GM12891 (cell line): Measurements from ENCODE around the gene PSMD9.

Experiments
- DNase-seq: peaks from one replicate; pipeline ENCODE4 v3.0.0; 2011; ENCODE audit warnings: low spot score; ENCODE audit not compliant: insufficient read length
- FAIRE-seq: peaks from 2 replicates; lab custom pipeline; 2011; peaks lifted over from hg19 to GRCh38; lab: Jason Lieb, UNC
- PAX5 ChIP-seq: IDR thresholded peaks from 2 replicates; pipeline ENCODE4 v1.6.1; 2011; ENCODE audit warnings: low read length, moderate library complexity, mild to moderate bottlenecking; ENCODE audit not compliant: insufficient read depth, severe bottlenecking
- POLR2A ChIP-seq: IDR thresholded peaks from 2 replicates; pipeline ENCODE4 v1.6.1; 2011; ENCODE audit warnings: low read depth, low read length, control low read depth
- POLR2AphosphoS5 ChIP-seq: IDR thresholded peaks from 2 replicates; pipeline ENCODE4 v1.6.1; 2011; ENCODE audit warnings: low read depth, low read length, control low read depth
- POU2F2 ChIP-seq: IDR thresholded peaks from 2 replicates; pipeline ENCODE4 v1.6.1; 2011; ENCODE audit warnings: low read depth, mild to moderate bottlenecking, control low read depth, low read length, moderate library complexity
- SPI1 ChIP-seq: IDR thresholded peaks from 2 replicates; pipeline ENCODE4 v1.6.1; 2011; ENCODE audit warnings: low read depth, low read length, control low read depth
- TAF1 ChIP-seq: IDR thresholded peaks from 2 replicates; pipeline ENCODE4 v1.6.1; 2011; ENCODE audit warnings: low read depth, low read length, control low read depth

The PSMD9 gene

DNA sequence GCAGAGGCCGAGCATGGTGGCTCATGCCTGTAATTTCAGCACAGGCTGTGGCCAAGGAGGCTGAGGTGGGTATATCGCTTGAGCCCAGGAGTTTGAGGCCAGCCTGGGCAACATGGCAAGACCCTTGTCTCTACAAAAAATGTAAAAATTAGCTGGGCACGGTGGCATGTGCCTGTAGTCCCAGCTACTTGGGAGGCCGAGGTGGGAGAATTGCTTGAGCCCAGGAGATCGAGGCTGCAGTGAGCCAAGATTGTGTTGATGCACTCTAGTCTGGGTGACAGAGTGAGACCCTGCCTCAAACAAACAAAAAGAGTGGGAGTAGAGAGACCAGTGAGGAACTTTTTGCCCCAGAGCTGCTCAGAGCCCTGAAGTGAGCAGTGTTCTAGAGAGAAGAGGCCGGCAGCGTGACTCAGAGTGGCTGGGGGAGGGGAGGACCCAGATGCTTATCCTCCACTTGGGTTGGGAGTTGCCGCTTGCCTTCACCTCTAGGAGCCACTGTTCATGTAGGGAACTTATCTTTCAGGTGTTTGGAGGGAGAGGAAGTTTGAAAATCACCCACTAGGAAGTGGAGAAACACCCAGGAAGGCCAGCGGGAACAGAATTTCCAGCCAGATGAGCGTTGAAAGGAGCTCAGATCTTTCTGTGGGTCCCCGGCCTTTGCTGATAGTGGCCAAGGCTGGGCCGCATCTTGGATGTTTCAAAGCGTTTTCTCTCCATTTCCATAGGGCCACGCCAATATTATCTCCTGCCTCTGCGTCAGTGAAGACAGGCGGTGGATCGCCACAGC, 45.1 kb downstream of the PSMD9 start:
- no peak for FAIRE-seq
- no peak for DNase-seq
- TF ChIP-seq SPI1 (no peak), POLR2AphosphoS5 (no peak), PAX5 (no peak), POLR2A (no peak), TAF1 (no peak)

DNA sequence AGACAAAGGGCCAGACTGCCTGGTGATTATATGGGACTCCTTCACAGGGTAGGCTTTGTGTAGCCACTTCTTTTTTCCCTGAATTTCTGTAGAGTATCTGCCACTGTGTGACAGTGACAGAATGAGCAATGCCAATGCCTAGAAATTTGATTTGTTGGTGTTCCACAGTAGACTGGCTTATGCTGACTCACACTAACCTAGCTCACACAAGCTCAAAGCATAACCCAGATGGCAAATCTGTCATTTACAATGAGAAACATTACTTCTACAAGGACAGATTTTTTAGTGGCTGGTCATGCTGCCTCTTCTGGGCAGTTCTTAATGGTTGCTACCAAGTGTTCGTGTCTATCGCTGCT, 45.7 kb downstream of the PSMD9 start:
- TF ChIP-seq TAF1 (no peak), POLR2A (no peak), POLR2AphosphoS5 (no peak), PAX5 (no peak), SPI1 (no peak)
- no peak for FAIRE-seq
- DNase-seq = no peak

DNA sequence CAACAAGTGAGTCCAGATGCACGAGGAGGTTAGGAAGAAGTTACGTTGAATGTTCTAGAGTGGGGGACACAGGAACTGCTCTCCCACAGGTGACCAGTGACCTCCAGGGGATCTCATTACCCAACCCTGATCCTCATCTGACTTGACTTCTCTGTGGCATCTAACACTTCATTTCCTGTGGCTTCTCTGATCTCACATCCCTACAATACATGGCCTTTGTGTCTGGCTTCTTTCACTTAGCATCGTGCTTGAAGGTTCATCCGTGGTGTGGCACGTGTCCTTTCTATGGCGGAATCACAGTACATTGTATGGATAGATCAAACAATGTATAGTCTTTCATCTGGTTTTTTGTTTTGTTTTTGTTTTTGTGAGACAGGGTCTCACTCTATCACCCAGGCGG, 49.1 kb downstream of the PSMD9 start:
- FAIRE-seq (no peak), DNase-seq (no peak)
- TF ChIP-seq POLR2A = no peak
- no peak for TF ChIP-seq PAX5

DNA sequence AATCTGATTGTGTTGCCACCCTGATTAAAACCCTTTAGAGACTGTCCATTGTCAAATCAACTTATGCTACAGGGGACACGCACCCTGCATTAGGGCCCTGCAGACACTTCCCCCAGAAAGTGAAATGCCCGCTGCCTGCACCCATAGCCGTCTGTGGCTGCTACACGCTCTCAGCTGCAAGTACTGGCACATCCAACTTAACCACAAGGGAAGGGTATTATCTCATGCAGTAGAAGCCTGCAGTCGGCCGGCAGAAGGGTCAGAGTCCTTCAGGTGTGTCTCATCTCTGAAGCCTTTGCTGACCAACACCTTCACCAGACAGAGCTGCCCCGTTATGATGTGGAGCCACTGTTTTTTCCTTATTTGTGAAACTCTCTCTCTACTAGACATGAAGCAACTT, 50.6 kb downstream of the PSMD9 start:
- FAIRE-seq = peak; percentile 5

DNA sequence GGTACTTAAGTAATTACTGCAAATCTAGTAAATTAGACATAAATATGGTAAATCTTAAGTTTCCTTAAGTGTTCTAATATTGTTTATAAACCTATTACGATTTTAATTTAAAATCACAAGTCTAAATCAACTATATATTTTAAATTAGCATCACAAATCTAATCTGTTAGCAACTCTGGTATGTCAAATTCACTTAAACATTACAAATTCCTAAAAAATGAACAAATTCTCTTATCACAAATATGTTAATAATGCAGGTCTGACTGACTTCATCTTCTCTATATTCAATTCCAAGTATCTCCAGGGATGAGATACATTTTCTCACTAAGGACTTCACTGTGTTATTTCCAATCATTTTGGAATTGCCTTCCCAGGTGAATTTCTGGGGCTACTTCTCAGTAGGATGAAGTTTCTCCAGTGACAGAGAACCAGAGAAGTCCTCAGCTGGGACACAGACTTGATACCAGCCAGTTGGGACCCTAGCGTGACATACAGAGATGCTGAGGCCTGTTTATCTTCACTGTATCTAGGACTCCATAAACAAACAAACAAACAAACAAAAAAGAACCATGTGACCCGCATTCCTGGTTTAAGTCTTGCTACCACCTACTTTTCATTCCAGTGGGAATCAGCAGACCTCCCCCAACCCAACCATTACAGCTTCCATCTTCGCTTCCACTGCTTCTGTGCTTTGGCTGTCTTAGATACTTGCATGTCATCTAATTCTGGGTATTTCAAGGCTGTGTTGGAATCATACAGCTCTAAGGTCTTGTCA, 51.6 kb downstream of the PSMD9 start:
- DNase-seq (no peak), FAIRE-seq (no peak)
- no peak for TF ChIP-seq PAX5

More for the DNA sequence above, 50.6 kb downstream of the PSMD9 start:
- TF ChIP-seq POLR2A = no peak
- no peak for TF ChIP-seq POU2F2
- DNase-seq = no peak

DNA sequence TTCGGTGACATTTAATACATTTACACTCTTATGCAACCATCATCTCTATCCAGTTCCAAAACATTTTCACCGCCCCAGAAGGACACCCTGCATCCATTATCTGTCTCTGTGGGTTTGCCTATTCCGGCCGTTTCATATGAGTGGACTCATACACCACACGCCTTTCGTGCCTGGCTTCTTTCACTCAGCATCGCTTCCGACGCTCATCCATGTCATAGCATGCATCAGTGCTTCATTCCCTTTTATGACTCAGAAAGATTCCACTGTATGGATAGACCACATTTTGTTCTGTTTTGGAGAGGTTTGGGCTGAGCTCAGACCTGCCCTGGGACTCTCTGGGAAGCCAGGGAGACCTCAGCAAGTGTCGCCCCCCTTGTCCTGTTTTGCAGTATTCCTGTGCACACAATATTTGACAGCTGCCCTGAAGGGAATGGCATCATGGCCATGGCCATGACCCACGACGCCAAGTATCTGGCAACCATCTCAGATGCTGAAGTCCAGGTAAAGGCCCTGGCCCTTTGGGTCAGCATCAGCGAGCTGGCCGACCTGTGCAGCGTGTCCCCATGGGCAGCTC, 53.6 kb downstream of the PSMD9 start:
- TF ChIP-seq TAF1 (no peak), POU2F2 (no peak), PAX5 (no peak), SPI1 (no peak), POLR2AphosphoS5 (no peak), POLR2A (no peak)
- DNase-seq = no peak
- FAIRE-seq = no peak

DNA sequence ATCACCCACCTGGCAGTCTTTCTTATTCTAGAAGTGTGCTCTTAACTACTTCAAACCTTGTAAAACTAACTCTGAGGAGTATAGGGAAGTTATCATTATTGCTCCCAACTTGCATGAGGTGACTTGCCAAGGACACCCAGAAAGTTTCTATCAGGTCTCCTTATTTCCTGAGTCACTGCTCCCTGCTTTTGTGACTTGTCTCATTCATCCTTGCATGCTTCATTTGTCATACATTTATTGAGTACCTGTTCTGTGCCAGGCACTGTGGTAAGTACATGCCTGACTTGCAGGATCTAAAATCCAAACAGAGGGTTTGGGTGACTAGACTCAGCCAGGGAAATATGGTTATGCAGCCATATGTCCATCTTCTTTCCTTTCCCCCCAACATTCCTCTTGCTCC, 55.3 kb downstream of the PSMD9 start:
- FAIRE-seq (no peak), DNase-seq (no peak)
- TF ChIP-seq SPI1 (no peak), POU2F2 (no peak), TAF1 (no peak), PAX5 (no peak), POLR2A (no peak), POLR2AphosphoS5 (no peak)

DNA sequence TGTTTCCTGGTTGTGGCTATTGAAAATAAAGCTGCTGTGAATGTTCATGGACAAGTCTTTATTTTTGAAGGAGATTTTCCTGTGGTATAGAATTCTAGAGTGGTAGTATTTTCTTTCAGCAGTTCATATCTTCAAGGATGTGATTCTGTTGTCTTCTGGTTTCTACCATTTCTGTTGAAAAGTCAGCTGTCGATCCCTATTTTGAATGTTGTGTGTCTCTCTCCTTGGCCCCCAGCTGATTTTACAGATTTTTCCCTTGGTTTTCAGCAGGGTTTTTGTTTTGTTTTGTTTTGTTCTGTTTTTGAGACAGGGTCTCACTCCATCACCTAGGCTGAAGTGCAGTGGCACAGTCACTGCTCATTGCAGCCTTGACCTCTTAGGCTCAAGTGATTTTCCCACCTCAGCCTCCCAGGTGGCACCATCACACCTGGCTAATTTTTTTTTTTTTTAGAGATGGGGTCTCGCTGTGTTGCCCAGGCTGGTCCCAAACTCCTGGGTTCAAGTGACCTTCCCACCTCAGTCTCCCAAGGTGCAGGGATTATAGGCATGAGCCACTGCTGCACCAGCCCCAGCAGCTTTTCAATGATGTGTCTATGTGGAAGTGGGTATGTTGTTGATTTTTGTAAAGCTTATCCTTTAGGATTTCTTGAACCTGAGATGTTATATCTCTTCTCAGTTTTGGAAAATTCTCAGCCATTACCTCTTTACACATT, 57.9 kb downstream of the PSMD9 start:
- TF ChIP-seq POLR2AphosphoS5 (no peak), SPI1 (no peak)
- FAIRE-seq (no peak), DNase-seq (no peak)

DNA sequence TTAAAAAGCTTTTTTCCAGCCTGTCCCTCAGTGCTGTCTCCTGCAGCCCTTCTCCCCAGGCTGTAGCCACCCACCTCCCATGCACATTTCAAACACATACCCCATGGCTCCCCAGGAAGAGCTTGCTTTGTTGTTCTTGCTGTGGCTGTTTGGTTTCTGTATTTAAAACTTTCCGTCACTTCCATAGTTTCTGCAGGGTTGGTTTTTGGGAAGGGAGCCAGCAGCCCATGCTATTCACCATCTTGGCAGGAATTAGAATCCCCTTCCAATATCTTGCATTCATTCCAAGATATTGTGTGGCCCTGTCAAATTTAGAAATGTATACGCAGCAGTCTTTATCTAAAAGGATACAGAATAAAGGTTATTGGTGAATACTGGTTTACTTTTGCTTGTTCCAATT, 59.4 kb downstream of the PSMD9 start:
- DNase-seq (no peak), FAIRE-seq (no peak)
- TF ChIP-seq POLR2AphosphoS5 (no peak), TAF1 (no peak), POLR2A (no peak), SPI1 (no peak), PAX5 (no peak), POU2F2 (no peak)

DNA sequence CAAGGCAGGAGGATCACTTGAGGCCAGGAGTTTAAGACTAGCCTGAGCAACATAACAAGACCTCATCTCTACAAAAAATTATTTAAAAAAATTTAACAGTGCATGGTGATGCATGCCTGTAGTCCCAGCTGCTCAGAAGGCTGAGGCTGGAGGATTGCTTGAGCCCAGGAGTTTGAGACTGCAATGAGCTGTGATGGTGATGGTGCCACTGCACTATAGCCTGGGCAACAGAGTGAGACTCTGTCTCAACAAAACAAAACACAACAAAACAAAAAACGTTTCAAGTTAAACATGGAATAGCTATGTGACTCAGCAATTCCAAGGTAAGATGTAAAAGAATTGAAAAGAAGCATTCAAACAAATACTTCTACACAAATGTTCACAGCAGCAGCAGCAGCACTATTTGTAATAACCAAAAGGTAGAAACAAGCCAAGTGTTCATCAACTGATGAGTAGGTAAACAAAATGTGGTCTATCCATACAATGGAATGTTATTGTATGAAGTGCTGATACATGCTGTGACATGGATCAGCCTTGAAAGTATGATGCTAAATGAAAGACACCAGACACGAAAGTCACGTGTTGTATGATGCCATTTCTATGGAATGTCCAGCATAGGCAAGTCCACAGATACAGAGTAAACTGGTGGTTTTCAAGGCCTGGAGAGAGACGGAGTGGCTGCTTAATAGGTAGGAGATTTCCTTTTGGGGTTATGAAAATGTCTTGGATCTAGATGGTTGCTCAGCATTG, 61.2 kb downstream of the PSMD9 start:
- no peak for TF ChIP-seq SPI1
- TF ChIP-seq POU2F2 = no peak
- TF ChIP-seq PAX5 = no peak
- TF ChIP-seq POLR2A = no peak
- TF ChIP-seq POLR2AphosphoS5 = no peak
- TF ChIP-seq TAF1 = no peak
- DNase-seq = no peak
- no peak for FAIRE-seq
